Stimulated activated CD8-positive, alpha-beta memory T cell treated with anti-CD3 and anti-CD28 coated beads, Interleukin-15, amount 100 ng/mL, for 1 hour (primary cell): ENCODE measurements around the gene VAMP5.
"Not testable (repeated sequence)": the region's sequence is repeated elsewhere in the genome, so short reads cannot be mapped to it uniquely, and the experiment has no call there.

Source experiments
- DNase-seq: peaks from one replicate; pipeline ENCODE4 v3.0.0-alpha.2; 2020; ENCODE audit warnings: low read depth

Gene VAMP5

DNA sequence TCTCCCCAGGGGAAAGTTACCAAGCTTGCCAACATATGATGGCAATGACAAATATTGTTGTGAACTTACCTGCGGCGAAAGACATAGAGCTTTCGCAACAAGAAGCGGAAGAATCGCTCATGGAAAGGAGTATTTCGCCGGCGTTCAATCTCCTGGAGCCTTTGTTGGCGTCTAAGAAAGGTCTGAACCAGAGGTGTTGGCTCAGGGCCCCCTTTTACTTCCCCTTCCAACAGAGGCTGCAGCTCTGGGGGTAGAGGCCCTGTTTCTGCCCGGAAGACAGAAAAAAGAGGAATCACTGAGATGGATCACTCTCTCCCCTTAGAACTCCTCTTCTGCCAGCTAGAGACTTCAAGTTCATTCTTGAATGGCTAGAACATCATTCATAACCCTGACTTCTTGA, 33.7 kb upstream of the VAMP5 start:
- no peak for DNase-seq

DNA sequence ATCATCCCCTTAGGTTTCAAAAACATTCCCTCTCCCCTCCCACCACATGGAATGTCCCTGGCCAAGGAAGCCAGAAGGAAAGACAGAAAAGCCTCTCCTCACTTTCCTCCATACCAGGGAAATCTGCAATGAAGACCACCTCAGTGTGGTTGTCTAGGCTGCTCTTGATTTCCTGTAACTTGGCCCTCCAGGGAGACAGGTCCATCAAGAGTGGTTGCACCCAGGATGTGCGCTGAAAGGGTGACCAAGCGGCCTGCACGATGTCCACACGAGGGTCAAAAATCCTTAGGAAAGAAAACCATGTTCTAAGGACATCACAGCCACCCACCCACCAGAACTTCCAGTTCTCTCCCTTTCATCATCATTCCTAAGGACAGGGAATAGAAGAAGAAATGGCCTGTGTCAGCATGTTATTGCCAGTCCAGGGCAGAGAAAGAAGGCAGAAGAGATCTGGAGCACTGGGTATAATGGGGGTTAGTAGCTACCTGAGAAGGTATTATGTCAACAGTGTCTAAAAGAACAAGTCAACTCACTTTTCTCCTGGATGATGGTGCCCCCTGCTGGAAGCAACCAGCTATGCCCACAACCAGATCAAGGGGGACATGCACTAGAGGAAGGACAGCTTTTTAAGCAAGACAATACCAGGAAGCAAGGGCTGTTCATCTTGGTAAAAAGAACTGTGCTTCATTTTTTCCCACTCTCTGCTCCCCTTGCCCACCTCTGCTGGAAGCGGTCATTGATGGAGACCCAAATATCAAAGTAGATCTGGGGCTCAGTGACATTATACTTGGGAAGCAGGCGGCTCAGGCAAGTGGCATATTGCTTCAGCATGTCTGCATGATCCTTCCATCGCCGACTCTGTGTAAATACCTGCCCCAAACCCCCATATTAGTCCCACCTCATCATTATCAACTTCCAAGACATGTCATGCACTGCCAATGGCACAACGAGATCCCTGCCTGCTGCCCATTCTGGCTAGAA, 32.2 kb upstream of the VAMP5 start:
- DNase-seq, result peak; percentile 87

- DNase-seq, result no peak
These were observed 31.0 kb upstream of the VAMP5 start for GRCh38 chr2:85553184-85553583.

GRCh38 chr2:85554980-85555612, 29.1 kb upstream of the VAMP5 start:
- no peak for DNase-seq

DNA sequence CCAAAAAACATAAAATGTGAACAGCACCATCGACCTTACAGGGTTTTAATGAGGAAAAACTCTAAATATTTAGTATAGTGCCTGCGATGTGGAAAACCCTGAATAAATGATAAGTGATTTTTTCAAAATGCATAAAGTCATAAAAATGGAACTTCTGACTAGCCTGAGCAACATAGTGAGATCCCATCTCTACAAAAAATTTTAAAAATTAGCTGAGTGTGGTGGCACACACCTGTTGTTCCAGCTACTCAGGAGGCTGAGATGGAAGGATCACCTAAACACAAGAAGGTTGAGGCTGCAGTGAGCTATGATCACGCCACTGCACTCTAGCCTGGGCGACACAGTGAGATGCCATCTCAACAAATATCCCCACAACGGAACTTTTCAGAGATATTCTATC, 27.1 kb upstream of the VAMP5 start:
- no peak for DNase-seq

DNA sequence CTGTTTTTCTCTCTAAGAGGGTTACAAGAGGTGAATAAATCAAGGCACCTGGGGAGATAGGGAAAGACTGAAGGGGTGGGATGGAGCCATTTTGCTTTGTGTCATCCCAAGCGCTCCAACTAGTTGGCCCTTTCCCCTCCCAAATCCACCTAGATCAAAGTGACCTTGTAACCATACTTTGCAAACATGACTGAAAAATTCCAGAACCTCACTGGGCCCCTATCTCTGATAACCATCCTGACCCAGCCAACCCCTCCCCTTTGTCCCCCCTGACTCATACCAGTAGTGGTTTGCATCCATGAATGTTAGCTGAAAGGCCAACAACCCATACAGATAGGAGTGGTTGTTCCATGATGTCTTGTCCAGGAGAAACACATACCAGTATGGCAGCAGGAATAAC, 26.1 kb upstream of the VAMP5 start:
- no peak for DNase-seq

GRCh38 chr2:85560403-85560726, 23.9 kb upstream of the VAMP5 start:
- DNase-seq, result not testable (repeated sequence)

DNA sequence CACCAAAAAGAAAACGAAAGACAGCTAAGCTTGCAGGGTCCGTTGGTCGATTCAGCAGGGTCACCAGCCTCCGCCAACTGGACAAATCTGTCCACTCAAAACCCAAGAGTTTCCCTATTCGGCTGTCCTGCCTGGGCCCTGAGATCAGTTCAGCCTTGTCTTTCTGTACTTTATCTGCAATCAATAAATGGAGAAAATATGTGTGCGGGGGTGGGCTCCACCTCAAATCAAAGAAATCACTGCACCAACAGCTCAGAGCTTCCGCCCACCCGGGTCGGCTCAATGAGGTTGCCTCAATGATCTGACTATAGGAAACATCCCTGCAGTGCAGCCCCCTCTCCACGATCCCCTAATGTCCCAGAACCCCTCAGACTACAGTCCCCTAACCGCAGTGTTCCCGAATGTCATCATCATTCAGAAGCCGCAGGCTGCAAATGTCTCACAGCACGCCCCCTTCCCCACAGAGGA, 23.4 kb upstream of the VAMP5 start:
- DNase-seq, result no peak

DNA sequence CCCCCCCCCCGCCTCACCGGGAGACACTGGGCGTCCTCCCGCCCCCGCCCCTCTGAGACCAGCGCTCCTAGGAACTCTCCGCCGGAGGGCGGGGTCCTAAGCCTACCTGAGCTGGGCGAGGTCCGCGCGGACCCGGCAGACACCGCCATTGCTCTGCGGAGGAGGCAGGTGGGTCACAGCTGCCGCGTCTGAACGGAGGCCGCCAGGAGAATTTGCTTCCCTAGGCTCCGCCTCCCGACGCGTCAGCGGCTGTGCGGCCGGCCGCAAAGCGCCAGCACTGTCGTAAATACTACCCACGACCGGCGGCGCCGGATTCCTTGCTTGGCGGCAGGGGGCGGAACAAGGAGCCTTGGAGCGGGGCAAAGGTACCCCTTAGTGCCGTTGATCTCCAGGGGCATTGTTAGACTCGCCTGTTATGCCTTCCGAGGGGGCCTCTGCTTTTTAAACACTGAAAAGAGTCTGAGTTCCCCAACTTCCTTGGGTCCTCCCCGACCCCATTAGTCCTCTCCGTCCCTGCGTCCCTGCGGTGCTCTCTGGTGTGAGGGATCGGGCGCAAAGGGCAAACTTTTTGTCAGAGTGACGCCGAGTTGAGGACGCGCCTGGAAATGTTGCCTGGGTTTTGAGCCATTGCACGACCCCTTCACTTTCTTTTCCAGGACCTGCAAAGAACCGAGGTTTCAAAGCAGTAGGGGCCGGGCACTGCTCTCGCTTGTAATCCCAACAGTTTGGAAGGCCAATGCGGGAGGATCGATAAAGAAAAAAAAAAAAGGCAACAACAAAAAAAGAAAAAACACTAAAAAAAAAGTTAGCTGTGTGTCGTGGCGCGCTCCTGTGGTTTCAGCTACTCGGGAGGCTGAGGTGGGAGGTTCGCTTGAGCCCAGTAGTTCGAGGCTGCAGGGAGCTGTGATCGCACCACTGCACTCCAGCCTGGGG, 22.7 kb upstream of the VAMP5 start, which contains the start of gene GGCX:
Gene GGCX, minus strand, starts transcription at position 214 of the 933 bp plus-strand sequence. Its CDS starts 65 bp downstream, at position 149.
- peak; percentile 92 for DNase-seq

- no peak for DNase-seq
These were observed 20.1 kb upstream of the VAMP5 start for GRCh38 chr2:85564144-85564563.

DNA sequence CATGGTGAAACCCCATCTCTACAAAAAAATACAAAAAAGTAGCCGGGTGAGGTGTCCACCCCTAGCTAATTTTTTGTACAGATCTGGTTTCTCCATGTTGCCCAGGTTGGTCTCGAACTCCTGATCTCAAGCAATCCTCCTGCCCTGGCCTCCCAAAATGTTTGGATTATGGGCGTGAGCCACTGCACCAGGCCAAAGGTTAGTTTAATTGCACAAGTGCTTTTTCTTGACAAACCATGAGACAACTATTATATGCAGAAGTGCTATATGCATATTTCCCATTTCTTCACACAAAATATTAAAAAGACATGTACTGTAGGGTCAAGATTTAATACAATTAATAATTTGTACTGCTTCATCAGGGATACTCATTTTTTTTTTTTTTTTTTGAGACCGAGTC, 18.0 kb upstream of the VAMP5 start:
- DNase-seq, result no peak

GRCh38 chr2:85575739-85576138, 8.5 kb upstream of the VAMP5 start:
- no peak for DNase-seq

DNA sequence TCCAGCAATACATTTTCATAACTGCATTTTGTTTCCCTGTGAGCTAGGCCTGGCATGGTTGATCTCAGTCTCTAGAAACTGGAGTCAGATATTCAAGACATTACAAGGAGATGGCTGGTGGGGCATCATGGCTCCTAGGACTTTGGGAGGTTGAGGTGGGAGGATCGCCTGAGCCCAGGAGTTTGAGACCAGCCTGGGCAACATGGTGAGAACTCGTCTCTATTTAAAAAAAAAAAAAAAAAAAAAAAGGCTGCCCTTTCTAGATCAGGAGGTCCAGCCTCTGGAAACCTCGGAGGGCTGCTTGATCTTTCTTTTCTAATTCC, 7.2 kb upstream of the VAMP5 start:
- DNase-seq, result no peak

DNA sequence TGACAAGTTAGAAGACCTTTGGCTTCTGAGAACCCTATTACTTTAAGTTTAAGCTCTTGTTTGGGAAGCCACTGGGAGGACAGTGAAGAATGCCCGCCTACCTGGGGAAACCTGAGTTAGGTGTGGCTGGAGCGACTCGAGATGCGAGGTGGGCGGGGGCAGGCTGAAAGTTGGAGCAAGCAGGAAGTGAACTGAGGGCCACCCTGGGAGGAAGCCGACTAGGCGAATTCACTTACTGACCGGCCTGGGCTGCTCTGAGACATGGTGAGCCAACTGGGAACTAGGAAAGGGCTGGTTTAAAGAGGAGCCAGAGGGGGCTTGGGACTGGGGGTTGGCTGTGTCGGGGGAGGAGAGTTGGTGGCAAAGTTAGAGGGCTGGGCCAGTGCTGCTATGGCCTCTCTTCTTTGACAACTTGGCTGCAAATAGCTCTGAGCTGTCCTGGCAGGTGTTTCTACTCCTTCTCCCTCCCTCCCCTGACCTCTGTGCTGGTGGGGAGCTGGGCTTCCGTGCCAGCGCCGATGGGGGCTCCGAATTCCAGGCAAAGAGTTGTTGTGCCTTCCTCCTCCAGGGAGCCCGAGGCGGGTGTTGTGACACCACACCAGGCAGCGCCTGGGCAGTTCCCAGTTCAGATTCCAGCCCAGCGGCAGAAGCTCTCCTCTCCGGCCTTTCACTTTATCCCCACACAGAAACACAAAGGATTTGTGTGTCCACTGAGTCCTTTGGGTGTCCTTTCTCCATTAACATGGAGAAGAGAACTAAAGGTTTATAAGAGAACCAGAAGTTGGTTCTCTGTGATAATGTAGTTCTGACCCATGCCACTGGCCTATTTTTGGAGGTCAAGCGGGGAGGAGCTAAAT, 6.6 kb upstream of the VAMP5 start, which contains the start of gene VAMP8:
Gene VAMP8, plus strand, starts transcription at position 201 of the 857 bp plus-strand sequence. Its CDS starts 61 bp downstream, at position 262.
- DNase-seq, result no peak

- DNase-seq, result no peak
These were observed 5.7 kb upstream of the VAMP5 start for GRCh38 chr2:85578243-85579180.

- no peak for DNase-seq
These were observed 4.8 kb upstream of the VAMP5 start for GRCh38 chr2:85579266-85579935.

GRCh38 chr2:85580206-85580605, 4.0 kb upstream of the VAMP5 start:
- no peak for DNase-seq

GRCh38 chr2:85582492-85582891, 1.7 kb upstream of the VAMP5 start:
- no peak for DNase-seq

GRCh38 chr2:85583667-85584353, 421 bp upstream of the VAMP5 start:
- no peak for DNase-seq
